ENCODE measurements around the gene RAP1B.
"Not testable (repeated sequence)": the region's sequence is repeated elsewhere in the genome, so short reads cannot be mapped to it uniquely, and the experiment has no call there.

RAP1B gene

DNA sequence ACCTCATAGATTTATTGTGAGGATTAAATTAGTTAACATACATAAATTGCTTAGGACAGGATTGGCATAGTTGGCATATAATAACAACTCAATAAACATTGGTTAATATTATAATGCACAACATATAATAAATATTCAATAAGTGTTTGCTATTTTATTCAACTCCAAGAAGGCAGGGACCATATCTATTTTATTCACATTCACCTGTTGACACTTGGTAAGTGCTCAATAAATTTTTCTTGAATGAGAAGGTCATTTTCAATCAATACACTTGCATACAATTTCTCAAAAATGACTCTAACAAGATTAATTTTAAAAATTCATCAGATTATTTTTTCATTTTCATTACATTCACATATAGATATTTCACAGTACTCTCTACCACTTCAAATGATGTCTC lies 63.7 kb downstream of the RAP1B start:
- no peak overlapping the region for H3K4me3 ChIP-seq
- no peaks in the 10 kb centered on the region for H3K27me3 ChIP-seq
- H3K9me3 ChIP-seq (replicated peaks in 1 of 11): no peaks in the 10 kb centered on the region

GRCh38 chr12:68675101-68675842 lies 64.6 kb downstream of the RAP1B start:
- Histone ChIP-seq H3K9ac (peak overlapping the region in 6 of 11 experiments; percentile 4 to 40 (median 18); a peak in 6 of 22 replicates), H4K20me1 (no peaks in the 10 kb centered on the region), H3K9me3 (replicated peaks in 1 of 11) (no peaks in the 10 kb centered on the region), H3K4me3 (no peak overlapping the region), H3K4me2 (peak overlapping the region; percentile 52 to 71 (median 61)), H3K27me3 (no peaks in the 10 kb centered on the region), H3K36me3 (no peaks in the 10 kb centered on the region), H3K4me1 (peaks cover 12 to 39% (median 20%) of the 10 kb centered on the region in 10 experiments), H3K27ac (peak overlapping the region in 5 of 11 experiments; percentile 5 to 53 (median 38); a peak in 8 of 22 replicates)
- no peak for TF ChIP-seq Cebpa-rat (IDR thresholded peaks at IDR 0.05)

More for the DNA sequence above, 63.7 kb downstream of the RAP1B start:
- Histone ChIP-seq H3K4me2 (peak overlapping the region in 1 of 11 experiments; percentile 9; a peak in 1 of 22 replicates), H3K9ac (no peak overlapping the region), H3K27ac (peak overlapping the region in 1 of 11 experiments; percentile 38; a peak in 1 of 22 replicates), H3K36me3 (no peaks in the 10 kb centered on the region), H3K4me1 (peaks cover 12 to 39% (median 20%) of the 10 kb centered on the region in 10 experiments), H4K20me1 (no peaks in the 10 kb centered on the region)
- no peak for TF ChIP-seq Cebpa-rat (IDR thresholded peaks at IDR 0.05)

DNA sequence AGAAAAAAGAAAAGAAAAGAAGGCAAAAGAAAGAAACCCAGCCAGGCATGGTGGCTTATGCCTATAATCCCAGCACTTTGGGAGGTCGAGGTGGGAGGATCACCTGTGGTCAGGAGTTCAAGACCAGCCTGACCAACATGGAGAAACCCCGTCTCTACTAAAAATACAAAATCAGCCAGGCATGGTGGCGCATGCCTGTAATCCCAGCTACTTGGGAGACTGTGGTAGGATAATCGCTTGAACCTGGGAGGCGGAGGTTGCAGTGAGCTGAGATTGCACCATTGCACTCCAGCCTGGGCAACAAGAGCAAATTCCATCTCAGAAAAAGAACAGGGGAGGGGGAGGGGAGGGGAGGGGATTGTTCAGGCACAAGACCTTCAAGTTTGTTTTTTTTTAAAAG lies 66.2 kb downstream of the RAP1B start:
- peaks cover 12 to 39% (median 20%) of the 10 kb centered on the region in 10 experiments for H3K4me1 ChIP-seq
- H3K9ac ChIP-seq; H3K27me3 ChIP-seq; H3K36me3 ChIP-seq; H3K27ac ChIP-seq; H3K9me3 ChIP-seq (replicated peaks in 1 of 11); H4K20me1 ChIP-seq; H3K4me3 ChIP-seq: not testable (repeated sequence)
- peak overlapping the region in 5 of 11 experiments; percentile 5 to 68 (median 16); a peak in 2 of 22 replicates for H3K4me2 ChIP-seq

DNA sequence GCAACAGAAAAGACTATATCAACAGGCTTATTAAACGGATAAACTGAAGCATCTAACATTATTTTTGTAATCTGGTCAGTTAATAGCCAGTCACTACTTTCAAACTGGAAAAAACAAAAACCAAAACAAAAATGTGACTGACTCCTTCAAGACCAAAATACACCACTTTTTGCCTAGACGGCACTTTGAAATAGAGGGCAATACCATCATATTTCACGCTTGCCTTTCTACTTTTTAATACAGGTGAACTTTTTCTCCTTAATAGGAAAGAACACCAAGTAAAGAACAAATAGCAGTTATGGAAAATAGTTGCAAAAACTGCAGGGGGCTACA lies 75.5 kb downstream of the RAP1B start:
- Histone ChIP-seq H3K27me3 (no peaks in the 10 kb centered on the region), H3K36me3 (peaks cover 15 to 27% (median 21%) of the 10 kb centered on the region in 11 experiments), H3K9ac (peak overlapping the region; percentile 84 to 93 (median 89)), H3K4me3 (peak overlapping the region; percentile 82 to 97 (median 90)), H3K4me1 (peaks cover 23 to 28% (median 27%) of the 10 kb centered on the region in 10 experiments), H3K4me2 (peak overlapping the region; percentile 51 to 92 (median 82)), H3K9me3 (replicated peaks in 1 of 11) (no peaks in the 10 kb centered on the region), H3K27ac (peak overlapping the region; percentile 72 to 91 (median 87)), H4K20me1 (no peaks in the 10 kb centered on the region)
- no peak for TF ChIP-seq Cebpa-rat (IDR thresholded peaks at IDR 0.05)

DNA sequence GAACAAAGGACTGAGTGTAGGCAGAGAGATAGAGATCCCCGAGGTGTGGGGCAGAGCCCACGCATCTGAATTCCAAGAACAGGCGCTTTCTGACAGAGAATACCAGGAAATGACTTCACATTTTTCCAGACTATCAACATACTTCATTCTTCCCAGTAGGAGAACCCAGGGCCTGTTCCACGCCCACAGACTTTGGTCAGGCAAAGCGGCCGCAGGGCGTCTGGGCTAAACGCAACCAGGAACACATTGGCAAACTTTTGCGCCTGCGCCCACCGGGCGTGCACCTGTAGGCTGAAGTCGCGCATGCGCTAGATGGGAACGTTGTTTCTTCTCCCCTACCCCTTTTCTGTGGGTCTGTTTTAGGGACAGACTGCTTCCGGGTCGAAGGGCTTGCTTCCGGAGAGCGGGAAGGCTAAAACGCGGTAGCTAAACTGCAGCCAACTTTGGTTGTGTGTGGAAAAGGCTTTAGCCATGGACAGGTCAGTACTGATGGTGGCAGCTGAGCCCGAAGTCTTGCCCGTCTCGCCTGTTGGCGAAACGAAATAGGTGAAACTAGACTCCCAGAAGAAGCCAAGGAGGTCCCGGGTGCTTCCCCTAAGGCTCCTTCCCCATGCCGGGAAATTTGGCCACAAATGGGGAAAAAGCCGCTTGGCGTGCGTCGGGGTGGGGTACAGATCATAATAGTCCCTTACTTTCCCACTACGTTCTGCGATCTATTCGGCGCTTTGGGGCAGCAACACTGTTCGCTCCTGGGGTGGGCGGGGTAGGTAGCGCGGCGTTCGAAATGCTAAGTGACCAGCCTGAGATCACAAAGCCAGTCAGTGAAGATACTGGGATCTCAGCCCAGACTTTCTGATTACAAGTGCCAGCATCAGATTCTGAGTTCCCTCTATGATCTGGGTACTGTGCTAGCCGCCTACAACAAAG lies 76.2 kb downstream of the RAP1B start, which contains the start of gene NUP107:
Gene NUP107, plus strand, starts transcription at position 384 of the 927 bp plus-strand sequence. Its CDS starts 88 bp downstream, at position 472.
- Histone ChIP-seq H3K4me2 (peak within 1 kb of the TSS; percentile 77 to 94 (median 89)), H3K27me3 (no peaks in the 10 kb centered on the region), H3K36me3 (peaks cover 21 to 33% (median 27%) of the 10 kb centered on the region in 11 experiments), H3K4me3 (peak within 1 kb of the TSS; percentile 82 to 97 (median 90)), H3K27ac (peak within 1 kb of the TSS; percentile 72 to 91 (median 87)), H3K9me3 (replicated peaks in 1 of 11) (no peaks in the 10 kb centered on the region), H3K9ac (peak within 1 kb of the TSS; percentile 84 to 93 (median 89)), H3K4me1 (peaks cover 23 to 28% (median 27%) of the 10 kb centered on the region in 10 experiments), H4K20me1 (no peaks in the 10 kb centered on the region)
- TF ChIP-seq Cebpa-rat (IDR thresholded peaks at IDR 0.05): no peak

DNA sequence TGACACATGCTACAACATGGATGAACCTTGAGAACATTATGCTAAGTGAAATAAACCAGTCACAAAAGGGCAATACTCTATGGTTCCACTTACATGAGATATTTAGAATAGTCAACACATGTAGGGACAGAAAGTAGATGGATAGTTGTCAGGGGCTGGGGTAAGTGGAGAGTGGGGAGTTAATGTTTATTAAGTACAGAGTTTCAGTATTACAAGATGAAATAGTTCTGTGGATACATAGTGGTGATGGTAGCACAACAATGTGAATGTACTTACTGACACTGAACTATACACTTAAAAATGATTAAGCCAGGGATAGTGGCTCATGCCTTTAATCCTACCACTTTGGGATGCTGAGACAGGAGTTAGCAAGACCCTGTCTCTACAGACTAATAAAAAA lies 84.8 kb downstream of the RAP1B start:
- H3K4me1 ChIP-seq: no peaks in the 10 kb centered on the region
- H3K27me3 ChIP-seq: no peaks in the 10 kb centered on the region
- H3K9ac ChIP-seq: no peak overlapping the region
- no peak overlapping the region for H3K4me3 ChIP-seq
- no peaks in the 10 kb centered on the region for H4K20me1 ChIP-seq
- peaks cover 97 to 100% (median 100%) of the 10 kb centered on the region in 11 experiments for H3K36me3 ChIP-seq
- TF ChIP-seq Cebpa-rat (IDR thresholded peaks at IDR 0.05): no peak
- H3K4me2 ChIP-seq: no peak overlapping the region
- no peaks in the 10 kb centered on the region for H3K9me3 ChIP-seq (replicated peaks in 1 of 11)
- H3K27ac ChIP-seq: no peak overlapping the region

- TF ChIP-seq Cebpa-rat (IDR thresholded peaks at IDR 0.05): no peak
- peaks cover 94 to 100% (median 100%) of the 10 kb centered on the region in 11 experiments for H3K36me3 ChIP-seq
- H3K4me1 ChIP-seq: no peaks in the 10 kb centered on the region
- no peak overlapping the region for H3K4me2 ChIP-seq
- H3K4me3 ChIP-seq: no peak overlapping the region
- no peak overlapping the region for H3K27ac ChIP-seq
- H4K20me1 ChIP-seq: no peaks in the 10 kb centered on the region
- H3K9ac ChIP-seq: no peak overlapping the region
- H3K27me3 ChIP-seq: no peaks in the 10 kb centered on the region
- H3K9me3 ChIP-seq (replicated peaks in 1 of 11): no peaks in the 10 kb centered on the region
Observed at GRCh38 chr12:68699486-68699885, 88.8 kb downstream of the RAP1B start.

Measured in BLaER1 treated with 17β-estradiol and CSF1 and Interleukin-3, amounts not matched to agents 10 nM and 100 nM (cell line).